ENCODE measurements around the gene CEP70.

GRCh38 chr3:138539352-138539751 lies 54.7 kb downstream of the CEP70 start:
- TF ChIP-seq CTCF (IDR thresholded peaks at IDR 0.05), result no peak
- no peak for TF ChIP-seq POLR2AphosphoS5 (IDR thresholded peaks at IDR 0.05; ENCODE audit: low read depth, low read length)
- TF ChIP-seq SIN3A (IDR thresholded peaks at IDR 0.05; ENCODE audit: borderline replicate concordance, insufficient read depth, low read depth, low read length), result no peak
- no peak for TF ChIP-seq TCF7L2 (IDR thresholded peaks at IDR 0.05; ENCODE audit: low read depth, low read length)
